DND-41 (cell line): Measurements from ENCODE around the gene OGN.

Experiments
- ATAC-seq: fragments of 200-7000 bp; cut with Tn5 transposase; 3 replicates; pipeline ENCODE4 v1.9.1; 2021; ENCODE audit warnings: low read depth; ENCODE audit not compliant: insufficient read depth
- DNase-seq: peaks from one replicate; pipeline ENCODE4 v3.0.0-alpha.2; 2020
- H2AFZ ChIP-seq: 2 replicates; pipeline ENCODE4 v1.6.0; 2012; ENCODE audit warnings: low read depth, low read length
- H3K27ac ChIP-seq: 2 replicates; pipeline ENCODE4 v1.5.1; 2012; ENCODE audit warnings: low read length, inconsistent platforms
- H3K27me3 ChIP-seq: fragments of 200-600 bp; sonication (generic); 2 replicates; pipeline ENCODE4 v1.6.0; 2012; ENCODE audit warnings: low read length, mild to moderate bottlenecking, inconsistent platforms; ENCODE audit not compliant: insufficient read depth, poor library complexity
- H3K36me3 ChIP-seq: 2 replicates; pipeline ENCODE4 v1.5.1; 2012; ENCODE audit warnings: low read length, inconsistent platforms; ENCODE audit not compliant: insufficient read depth
- H3K4me1 ChIP-seq: 2 replicates; pipeline ENCODE4 v1.5.1; 2012; ENCODE audit warnings: mild to moderate bottlenecking, low read length; ENCODE audit not compliant: insufficient read depth
- H3K4me2 ChIP-seq: 2 replicates; pipeline ENCODE4 v1.6.0; 2012; ENCODE audit warnings: mild to moderate bottlenecking, moderate library complexity, low read length, inconsistent platforms; ENCODE audit not compliant: insufficient read depth
- H3K4me3 ChIP-seq, 2 experiments: fragments of 200-600 bp in 1 of 2; shearing (Covaris generic) in 1 of 2; 2 replicates each; pipeline ENCODE4 v1.5.1; 2012 to 2016; ENCODE audit warnings: inconsistent platforms in 2 of 2, low read length in 2 of 2, mild to moderate bottlenecking in 2 of 2, low read depth in 1 of 2, moderate library complexity in 1 of 2
- H3K79me2 ChIP-seq: 2 replicates; pipeline ENCODE4 v1.6.0; 2012; ENCODE audit warnings: low read length, inconsistent platforms; ENCODE audit not compliant: insufficient read depth
- H3K9ac ChIP-seq: 2 replicates; pipeline ENCODE4 v1.6.0; 2012; ENCODE audit warnings: low read depth, mild to moderate bottlenecking, inconsistent platforms, low read length, moderate library complexity
- H3K9me3 ChIP-seq: 2 replicates; pipeline ENCODE4 v1.5.1; 2012; ENCODE audit warnings: low read length, moderate library complexity, mild to moderate bottlenecking, inconsistent platforms; ENCODE audit not compliant: insufficient read depth, severe bottlenecking
- H4K20me1 ChIP-seq: 2 replicates; pipeline ENCODE4 v1.6.0; 2012; ENCODE audit warnings: low read length; ENCODE audit not compliant: insufficient read depth
- CTCF ChIP-seq: IDR thresholded peaks from 2 replicates; pipeline ENCODE4 v1.5.1; 2012; ENCODE audit warnings: borderline replicate concordance, low read length, moderate library complexity, mild to moderate bottlenecking; ENCODE audit not compliant: poor library complexity, severe bottlenecking; ENCODE audit errors: extremely low read depth
- EZH2 ChIP-seq: IDR thresholded peaks from 3 replicates; pipeline ENCODE4 v1.6.1; 2012; ENCODE audit warnings: borderline replicate concordance, low read depth, mild to moderate bottlenecking, moderate library complexity, low read length, inconsistent platforms; ENCODE audit not compliant: severe bottlenecking

OGN gene

GRCh38 chr9:92435263-92435662 is 30.9 kb upstream of the OGN start:
- no peak overlapping the region for H3K27ac ChIP-seq
- ATAC-seq (no peak), DNase-seq (no peak)
- no peak overlapping the region for H2AFZ ChIP-seq
- H3K4me3 ChIP-seq: no peak overlapping the region
- no peaks in the 10 kb centered on the region for H3K4me1 ChIP-seq
- TF ChIP-seq EZH2: no peak
- no peak for TF ChIP-seq CTCF
- H3K79me2 ChIP-seq: no peaks in the 10 kb centered on the region
- no peak overlapping the region for H3K4me2 ChIP-seq
- no peak overlapping the region for H3K9ac ChIP-seq
- H3K27me3 ChIP-seq: no peaks in the 10 kb centered on the region
- no peaks in the 10 kb centered on the region for H3K36me3 ChIP-seq
- no peaks in the 10 kb centered on the region for H4K20me1 ChIP-seq
- no peaks in the 10 kb centered on the region for H3K9me3 ChIP-seq

GRCh38 chr9:92432972-92433548 is 28.7 kb upstream of the OGN start:
- Histone ChIP-seq H3K27ac (no peak overlapping the region), H3K36me3 (no peaks in the 10 kb centered on the region)

GRCh38 chr9:92432350-92432749 is 28.0 kb upstream of the OGN start:
- Histone ChIP-seq H2AFZ (no peak overlapping the region), H3K4me3 (no peak overlapping the region), H3K4me2 (no peak overlapping the region), H3K9ac (no peak overlapping the region), H3K27me3 (no peaks in the 10 kb centered on the region), H4K20me1 (no peaks in the 10 kb centered on the region), H3K9me3 (no peaks in the 10 kb centered on the region), H3K4me1 (no peaks in the 10 kb centered on the region), H3K27ac (no peak overlapping the region), H3K36me3 (no peaks in the 10 kb centered on the region), H3K79me2 (no peaks in the 10 kb centered on the region)
- DNase-seq (no peak), ATAC-seq (no peak)
- TF ChIP-seq CTCF: no peak
- no peak for TF ChIP-seq EZH2

More at GRCh38 chr9:92432972-92433548, 28.7 kb upstream of the OGN start:
- H3K4me3 ChIP-seq: no peak overlapping the region
- H3K4me1 ChIP-seq: no peaks in the 10 kb centered on the region
- no peaks in the 10 kb centered on the region for H4K20me1 ChIP-seq
- DNase-seq (no peak), ATAC-seq (no peak)
- no peak for TF ChIP-seq CTCF
- no peak overlapping the region for H3K4me2 ChIP-seq
- H3K9ac ChIP-seq: no peak overlapping the region
- H3K9me3 ChIP-seq: no peaks in the 10 kb centered on the region
- no peaks in the 10 kb centered on the region for H3K79me2 ChIP-seq
- H3K27me3 ChIP-seq: no peaks in the 10 kb centered on the region
- no peak overlapping the region for H2AFZ ChIP-seq

- H3K4me3 ChIP-seq: no peak overlapping the region
- TF ChIP-seq CTCF (no peak), EZH2 (no peak)
Observed at GRCh38 chr9:92429836-92430235, 25.5 kb upstream of the OGN start.

More at GRCh38 chr9:92429836-92430235, 25.5 kb upstream of the OGN start:
- no peaks in the 10 kb centered on the region for H3K9me3 ChIP-seq
- H2AFZ ChIP-seq: no peak overlapping the region
- no peak overlapping the region for H3K9ac ChIP-seq
- DNase-seq: no peak
- no peaks in the 10 kb centered on the region for H3K79me2 ChIP-seq
- no peaks in the 10 kb centered on the region for H3K4me1 ChIP-seq
- H3K27ac ChIP-seq: no peak overlapping the region
- H4K20me1 ChIP-seq: no peaks in the 10 kb centered on the region
- no peak overlapping the region for H3K4me2 ChIP-seq
- no peaks in the 10 kb centered on the region for H3K27me3 ChIP-seq
- H3K36me3 ChIP-seq: no peaks in the 10 kb centered on the region
- ATAC-seq: no peak
